MM.1S (cell line): ENCODE data around the gene NRP2.

ENCODE experiments used
- EZH2phosphoT487 ChIP-seq: fragments of 300-600 bp; sonication (generic); IDR thresholded peaks from 2 replicates; pipeline ENCODE4 v1.6.1; 2018; ENCODE audit warnings: antibody characterized with exemption, low read length
- TF ChIP-seq, protein P1 (sequence below): fragments of 300-600 bp; sonication (generic); IDR thresholded peaks from 2 replicates; pipeline ENCODE4 v1.5.1; 2016; ENCODE audit warnings: antibody characterized with exemption, low read length, mixed read lengths

DNA sequence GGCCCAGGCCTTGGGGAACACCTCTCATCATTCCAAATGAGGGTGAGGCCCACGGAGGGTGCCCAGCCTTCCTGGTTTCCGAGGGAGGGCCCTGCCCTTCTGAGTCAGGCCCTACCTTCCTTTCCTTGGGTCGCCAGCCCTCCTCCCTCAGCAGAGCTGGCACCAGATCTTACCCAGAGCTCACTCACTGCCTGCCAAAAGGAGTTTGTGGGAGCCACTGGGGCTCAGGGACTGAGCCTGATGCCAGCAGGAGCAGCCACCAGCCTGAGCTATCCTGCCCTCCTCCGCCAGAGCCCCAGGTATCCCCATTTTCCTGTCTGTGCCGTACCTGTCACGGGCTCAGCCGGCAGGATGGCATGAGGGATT is 64.1 kb downstream of the NRP2 start:
- TF ChIP-seq, protein P1, sequence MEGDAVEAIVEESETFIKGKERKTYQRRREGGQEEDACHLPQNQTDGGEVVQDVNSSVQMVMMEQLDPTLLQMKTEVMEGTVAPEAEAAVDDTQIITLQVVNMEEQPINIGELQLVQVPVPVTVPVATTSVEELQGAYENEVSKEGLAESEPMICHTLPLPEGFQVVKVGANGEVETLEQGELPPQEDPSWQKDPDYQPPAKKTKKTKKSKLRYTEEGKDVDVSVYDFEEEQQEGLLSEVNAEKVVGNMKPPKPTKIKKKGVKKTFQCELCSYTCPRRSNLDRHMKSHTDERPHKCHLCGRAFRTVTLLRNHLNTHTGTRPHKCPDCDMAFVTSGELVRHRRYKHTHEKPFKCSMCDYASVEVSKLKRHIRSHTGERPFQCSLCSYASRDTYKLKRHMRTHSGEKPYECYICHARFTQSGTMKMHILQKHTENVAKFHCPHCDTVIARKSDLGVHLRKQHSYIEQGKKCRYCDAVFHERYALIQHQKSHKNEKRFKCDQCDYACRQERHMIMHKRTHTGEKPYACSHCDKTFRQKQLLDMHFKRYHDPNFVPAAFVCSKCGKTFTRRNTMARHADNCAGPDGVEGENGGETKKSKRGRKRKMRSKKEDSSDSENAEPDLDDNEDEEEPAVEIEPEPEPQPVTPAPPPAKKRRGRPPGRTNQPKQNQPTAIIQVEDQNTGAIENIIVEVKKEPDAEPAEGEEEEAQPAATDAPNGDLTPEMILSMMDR, result no peak
- no peak for TF ChIP-seq EZH2phosphoT487
